Measurements from ENCODE around the gene TNIP2.
"Not testable (repeated sequence)": the region's sequence is repeated elsewhere in the genome, so short reads cannot be mapped to it uniquely, and the experiment has no call there.

Gene TNIP2

DNA sequence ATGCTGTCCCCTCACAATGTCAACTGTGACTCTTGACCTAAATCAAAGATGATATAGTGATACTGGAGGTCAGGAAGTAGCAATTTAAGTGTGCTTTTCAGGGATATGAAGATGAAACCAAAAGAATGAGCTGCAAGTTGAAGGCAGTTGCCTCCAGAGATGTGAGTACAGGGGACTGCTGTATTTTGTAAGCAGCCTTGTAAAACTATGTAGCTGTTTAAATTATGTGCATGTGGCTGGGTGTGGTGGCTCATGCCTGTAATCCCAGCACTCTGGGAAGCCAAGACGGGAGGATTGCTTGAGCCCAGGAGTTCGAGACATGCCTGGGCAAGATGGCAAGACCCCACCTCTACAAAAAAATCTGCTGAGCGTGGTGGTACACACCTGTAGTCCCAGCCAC is 15.1 kb upstream of the TNIP2 start:
- DNase-seq (ENCODE audit: low read depth), result no peak

DNA sequence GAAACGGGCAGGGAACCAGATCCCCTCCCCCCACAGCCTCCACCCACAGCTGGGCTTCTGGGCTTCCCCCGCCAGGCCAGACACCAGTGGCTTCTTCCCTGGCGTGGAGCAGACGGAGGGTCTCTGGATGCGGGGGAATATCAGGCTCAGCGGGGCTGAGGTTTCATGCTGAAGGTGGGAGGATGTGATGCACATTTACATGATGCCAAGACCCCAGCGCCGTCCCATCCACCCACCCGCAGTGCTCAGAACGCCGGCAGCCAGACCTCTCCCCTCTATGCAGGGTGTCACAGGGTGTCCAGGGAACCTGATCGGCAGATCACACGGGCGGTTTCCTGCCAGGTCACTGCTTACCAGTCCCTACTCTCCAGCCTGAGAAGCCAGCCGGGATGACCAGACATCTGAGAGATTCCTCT is 12.8 kb upstream of the TNIP2 start:
- DNase-seq (ENCODE audit: low read depth), result no peak

DNA sequence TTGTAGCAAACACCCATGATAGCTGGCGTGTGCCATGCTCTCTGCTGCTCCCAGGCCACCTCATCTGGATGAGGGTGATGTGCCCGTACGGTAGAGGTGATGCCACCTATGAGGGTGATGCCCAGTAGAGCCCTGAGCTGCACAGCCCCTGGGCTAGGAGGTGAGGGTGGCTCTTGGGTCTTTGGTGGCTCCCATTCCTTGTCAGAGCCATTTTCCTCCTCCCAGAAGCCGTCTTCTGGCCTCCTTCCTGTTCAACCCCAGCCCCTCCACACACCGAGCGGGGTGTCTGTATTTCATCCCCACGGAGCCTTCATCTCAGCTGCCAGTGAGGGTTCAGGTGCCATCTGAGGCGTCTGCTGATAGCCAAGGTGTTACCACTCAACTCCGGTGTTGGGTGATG is 12.0 kb upstream of the TNIP2 start:
- no peak for DNase-seq (ENCODE audit: low read depth)

DNA sequence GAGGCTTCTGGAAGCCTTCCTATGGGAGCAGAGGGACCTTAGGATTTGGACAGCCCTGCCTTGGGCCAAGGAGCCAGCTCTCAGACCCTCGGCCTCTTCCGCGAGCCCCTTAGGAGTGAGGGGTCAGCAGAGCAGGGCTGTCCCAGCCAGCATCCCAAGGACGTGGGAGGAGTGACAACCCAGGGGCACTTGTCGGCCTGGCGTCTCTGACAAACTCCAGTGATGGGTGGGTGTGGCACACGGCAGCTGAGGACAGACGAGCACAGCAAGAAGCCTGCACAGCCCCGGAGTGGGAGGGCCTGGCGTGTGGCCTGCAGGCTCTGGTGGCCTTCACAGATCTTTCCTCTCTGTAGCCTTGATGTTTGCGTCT is 11.6 kb upstream of the TNIP2 start:
- no peak for DNase-seq (ENCODE audit: low read depth)

DNA sequence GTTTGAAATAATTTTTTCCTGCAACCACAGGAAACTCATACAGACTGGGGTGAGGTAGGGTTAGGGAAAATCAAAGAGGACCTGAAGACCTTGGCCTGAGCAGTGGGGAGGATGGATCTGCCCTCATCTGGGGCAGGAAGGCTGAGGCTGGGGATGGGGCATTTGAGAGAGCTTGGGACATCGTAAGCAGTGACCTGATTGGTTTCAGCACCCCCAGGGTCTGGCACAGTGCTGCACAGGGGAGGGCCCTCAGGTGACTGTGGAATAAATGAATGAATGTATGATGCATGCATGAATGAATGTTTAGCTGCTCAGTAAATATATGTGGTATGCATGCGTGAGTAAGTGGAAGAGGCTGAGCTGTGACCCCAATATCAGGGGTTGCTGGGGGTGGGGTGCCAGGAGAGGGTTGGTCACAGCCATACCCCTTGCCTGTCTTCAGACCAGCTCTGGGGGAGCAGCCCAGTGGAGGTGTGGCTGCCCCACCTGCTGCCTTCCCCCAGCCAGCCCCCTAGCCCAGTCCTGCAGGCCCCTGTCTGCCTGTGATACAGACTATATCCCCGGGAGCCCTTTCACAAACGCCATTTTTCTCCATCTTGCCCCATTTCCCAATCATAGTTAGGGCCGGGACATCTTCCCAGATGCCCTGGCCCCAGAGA is 11.0 kb upstream of the TNIP2 start:
- DNase-seq (ENCODE audit: low read depth), result no peak

DNA sequence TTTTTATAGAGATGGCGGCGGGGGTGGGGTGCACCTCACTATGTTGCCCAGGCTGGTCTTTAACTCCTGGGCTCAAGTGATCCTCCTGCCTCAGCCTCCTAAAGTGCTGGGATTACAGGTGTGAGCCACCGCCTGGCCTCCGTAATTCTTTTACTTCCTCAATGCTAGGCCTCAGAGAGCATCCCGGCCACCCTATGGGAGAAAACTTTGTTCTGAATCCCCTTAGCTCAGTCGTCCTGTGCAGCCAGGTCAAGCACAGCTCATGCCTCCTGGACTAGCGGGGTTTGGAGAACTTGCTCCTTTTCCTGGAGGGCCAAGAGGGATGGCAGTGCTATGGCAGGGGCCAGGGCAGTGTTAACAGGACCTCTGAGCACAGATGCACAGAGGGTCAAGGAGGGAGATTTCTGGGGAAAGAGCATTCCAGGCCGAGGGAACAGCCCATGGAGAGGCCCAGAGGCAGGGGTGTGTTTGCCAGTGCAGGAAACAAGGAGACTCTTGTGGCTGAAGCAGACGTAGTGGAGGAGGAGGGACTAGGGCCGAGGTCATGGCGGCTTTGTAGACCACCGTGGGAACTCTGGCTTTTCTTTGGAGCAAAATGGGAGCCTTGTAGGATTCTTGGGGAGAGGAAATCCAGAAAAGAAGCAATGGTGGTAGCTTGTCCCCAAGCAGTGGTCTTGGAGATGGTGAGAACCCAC is 9.8 kb upstream of the TNIP2 start:
- no peak for DNase-seq (ENCODE audit: low read depth)

DNA sequence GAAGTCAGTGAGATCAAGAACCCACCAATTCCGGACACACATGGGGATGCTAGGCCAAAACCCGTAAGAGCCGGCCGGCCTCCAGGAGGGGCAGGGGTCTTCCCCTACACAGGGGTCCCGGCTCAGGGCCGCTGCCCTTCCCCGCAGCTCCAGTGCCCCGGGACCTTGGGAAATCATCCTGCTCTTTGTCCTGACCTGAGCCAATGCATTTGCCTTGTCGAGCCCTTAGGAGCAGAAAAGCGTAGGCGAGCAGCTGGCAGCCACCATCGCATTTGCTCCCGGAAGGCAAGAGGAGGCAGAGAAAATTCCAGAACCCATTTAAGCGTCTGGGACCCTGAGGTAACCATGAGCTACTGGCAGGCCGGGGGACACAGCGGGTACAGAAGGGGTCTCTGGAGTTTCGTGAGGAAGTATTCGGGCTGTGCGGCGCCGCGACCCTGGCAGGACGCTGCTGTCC is 7.4 kb upstream of the TNIP2 start:
- DNase-seq (ENCODE audit: low read depth), result no peak

DNA sequence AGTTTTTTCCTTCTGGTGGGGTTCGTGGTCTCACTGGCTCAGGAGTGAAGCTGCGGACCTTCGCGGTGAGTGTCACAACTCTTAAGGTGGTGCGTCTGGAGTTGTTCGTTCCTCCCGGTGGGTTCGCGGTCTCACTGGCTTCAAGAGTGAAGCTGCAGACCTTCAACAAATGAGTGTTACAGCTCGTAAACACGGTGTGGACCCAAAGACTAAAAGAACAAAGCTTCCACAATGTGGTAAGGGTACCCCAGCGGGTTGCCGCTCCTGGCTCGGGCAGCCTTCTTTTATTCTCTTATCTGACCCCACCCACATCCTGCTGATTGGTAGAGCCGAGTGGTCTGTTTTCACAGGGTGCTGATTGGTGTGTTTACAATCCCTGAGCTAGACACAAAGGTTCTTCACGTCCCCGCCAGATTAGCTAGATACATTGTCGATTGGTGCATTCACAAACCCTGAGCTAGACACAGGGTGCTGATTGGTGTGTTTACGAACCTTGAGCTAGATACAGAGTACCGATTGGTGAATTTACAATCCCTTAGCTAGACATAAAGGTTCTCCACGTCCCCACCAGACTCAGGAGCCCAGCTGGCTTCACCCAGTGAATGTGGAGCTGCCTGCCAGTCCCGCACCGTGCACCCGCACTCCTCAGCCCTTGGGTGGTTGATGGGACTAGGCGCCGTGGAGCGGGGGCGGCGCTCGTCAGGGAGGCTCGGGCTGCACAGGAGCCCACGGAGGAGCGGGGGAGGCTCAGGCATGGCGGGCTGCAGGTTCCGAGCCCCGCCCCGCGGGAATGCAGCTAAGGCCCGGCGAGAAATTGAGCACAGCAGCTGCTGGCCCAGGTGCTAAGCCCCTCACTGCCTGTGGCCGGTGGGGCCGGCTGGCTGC is 6.6 kb upstream of the TNIP2 start:
- DNase-seq (ENCODE audit: low read depth), result not testable (repeated sequence)

DNA sequence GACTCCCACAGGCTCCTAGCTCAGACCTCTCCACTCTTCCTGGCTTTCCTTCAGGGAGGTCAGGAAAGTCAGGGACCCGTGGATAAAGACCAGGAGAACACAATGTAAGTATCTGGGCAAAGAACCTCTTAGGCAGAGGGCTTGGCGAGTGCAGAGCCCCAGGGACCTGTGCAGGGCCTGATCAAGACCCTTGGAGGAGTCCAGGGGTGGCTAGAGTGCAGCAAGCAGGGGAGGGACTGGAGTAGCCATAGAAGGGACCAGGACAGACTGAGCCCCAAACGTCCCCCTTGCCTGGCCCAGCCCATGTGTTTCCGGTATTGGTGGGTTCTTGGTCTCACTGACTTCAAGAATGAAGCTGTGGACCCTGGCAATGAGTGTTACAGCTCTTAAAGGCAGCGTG is 5.9 kb upstream of the TNIP2 start:
- no peak for DNase-seq (ENCODE audit: low read depth)

DNA sequence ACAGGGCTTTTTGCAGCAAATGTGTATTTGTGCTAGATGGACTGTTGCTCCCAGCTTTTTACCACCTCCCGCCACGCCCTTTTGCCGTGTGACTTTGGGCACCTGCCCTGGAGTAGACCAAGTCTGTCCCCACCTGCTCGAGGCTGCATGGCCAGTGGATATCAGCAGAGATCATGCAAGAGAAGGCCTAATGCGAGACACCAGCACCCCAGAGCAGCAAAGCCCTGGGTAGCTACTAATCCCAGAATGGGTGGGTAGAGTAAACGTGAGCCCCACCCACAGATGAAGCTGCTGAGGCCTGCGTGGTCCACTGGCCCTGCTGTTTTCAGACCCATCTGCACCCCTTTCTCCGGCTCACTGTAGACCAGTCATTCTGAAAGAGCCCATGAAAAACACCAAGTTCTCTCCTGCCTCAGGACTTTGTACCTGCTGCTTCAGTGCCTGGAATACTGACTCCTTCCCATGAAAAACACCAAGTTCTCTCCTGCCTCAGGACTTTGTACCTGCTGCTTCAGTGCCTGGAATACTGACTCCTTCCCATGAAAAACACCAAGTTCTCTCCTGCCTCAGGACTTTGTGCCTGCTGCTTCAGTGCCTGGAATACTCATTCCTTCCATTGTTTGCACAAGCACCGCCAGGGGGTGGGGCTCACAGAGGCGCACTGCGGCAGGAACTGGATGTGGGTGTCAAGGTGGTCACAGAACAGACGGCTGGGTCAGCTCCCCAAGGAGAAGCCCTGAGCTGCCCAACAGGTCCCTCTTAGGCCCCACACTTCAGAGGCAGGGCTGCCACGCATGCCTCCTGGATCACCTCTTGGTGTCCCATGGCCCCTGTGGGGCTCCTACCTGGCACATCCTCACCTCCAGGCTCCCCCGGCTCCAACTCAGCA is 5.1 kb upstream of the TNIP2 start:
- DNase-seq (ENCODE audit: low read depth), result no peak

DNA sequence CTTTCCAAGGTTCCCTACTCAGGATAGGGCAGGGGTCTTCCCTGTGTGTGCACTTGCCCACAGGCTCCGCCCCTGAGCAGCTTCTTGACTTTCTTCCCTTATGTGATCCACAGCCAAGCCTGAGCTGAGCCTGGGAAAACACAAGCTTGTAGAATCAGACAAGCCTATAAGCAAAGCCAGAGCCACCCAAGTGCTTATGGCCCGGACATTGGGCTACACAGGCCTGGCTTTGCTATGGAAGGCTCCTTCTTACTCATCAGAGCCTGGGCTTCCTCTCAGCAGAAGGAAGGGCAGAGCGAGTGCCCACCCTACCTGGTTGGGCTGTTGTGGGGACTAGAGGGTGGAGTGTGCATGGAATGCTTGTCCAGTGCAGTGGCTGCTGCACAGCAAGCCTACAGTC is 1.3 kb upstream of the TNIP2 start:
- no peak for DNase-seq (ENCODE audit: low read depth)

DNA sequence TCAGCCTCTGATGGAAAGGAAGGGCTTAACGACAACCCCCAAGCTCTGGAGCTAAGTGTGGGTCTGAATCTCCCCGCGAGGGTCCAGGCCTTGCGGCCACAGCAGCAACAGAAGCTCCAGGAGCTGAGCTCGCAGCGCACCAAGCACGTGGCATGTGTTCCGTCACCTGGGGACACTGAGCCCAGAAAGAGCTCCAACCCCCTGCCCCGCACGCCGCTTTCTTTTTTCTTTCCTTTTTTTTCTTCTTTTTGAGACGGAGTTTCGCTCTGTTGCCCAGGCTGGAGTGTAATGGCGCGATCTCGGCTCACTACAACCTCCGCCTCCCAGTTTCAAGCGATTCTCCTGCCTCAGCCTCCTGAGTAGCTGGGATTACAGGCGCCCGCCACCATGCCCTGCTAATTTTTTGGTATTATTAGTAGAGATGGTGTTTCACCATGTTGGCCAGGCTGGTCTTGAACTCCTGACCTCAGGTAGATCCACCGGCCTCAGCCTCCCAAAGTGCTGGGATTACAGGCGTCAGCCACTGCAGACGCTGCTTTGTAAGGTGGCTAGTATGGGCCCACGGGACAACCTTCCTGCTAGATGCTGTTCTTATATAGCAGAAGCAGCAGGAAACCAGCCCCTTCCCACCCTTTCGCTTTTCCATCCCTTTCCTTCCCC is 685 bp upstream of the TNIP2 start:
- no peak for DNase-seq (ENCODE audit: low read depth)

DNA sequence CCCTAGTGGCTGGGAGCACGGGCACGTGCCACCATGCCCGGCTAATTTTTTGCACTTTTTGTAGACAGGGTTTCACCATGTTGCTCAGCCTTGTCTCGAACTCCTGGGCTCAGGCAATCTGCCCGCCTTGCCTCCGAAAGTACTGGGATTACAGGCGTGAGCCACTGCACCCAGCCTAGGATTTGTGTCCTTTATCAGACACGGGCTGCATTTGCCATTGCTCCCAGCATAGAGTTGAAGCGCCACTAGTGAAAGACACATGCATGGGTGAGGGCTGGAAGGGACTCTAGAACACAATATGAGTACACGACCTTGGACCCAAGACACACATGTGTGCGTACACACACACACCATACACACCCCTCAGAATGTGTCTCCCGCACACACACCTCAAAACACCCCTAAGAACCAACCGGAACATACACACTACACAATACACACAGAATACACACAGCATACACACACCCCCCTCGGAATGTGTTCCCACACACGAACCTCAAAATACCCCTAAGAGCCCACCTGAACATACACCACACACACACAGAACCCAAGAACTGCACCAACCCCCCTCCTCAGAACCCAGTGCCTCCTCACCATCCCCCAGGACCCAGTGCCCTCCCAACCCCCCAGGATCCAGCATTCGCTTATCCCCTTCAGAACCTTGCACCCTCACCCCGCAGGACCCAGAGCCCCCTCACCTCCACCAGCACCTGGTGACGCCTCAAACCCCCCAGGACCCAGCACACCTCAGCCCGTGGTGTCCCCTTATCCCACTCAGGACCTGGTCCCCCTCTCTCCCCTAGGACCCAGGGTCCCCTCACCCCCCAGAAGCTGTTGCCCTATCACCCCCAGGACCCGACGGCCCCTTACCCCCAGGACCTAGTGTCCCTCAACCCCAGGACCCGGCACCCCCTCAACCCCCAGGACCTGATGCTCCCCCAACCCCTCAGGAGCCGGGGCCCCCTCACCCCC is 1.0 kb downstream of the TNIP2 start:
- DNase-seq (ENCODE audit: low read depth), result no peak

DNA sequence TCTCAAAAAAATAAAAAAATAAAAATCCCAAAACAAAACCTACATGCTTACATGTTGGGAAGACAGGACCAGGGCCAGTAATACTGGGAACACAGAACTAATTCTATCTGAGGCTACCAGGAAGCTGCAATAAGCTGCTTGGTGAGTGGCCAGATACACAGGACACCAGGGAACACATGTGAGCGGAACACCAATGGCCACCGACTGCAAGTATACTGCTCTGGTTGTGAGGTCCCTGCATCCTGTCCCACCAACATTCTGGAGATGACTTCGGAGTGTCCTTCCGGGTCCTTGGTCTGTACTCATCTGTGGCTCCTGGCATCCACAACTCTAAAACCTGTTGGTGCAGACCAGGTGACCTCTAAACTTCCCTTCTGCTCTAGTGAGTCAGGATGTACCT is 2.7 kb downstream of the TNIP2 start:
- DNase-seq (ENCODE audit: low read depth), result no peak

DNA sequence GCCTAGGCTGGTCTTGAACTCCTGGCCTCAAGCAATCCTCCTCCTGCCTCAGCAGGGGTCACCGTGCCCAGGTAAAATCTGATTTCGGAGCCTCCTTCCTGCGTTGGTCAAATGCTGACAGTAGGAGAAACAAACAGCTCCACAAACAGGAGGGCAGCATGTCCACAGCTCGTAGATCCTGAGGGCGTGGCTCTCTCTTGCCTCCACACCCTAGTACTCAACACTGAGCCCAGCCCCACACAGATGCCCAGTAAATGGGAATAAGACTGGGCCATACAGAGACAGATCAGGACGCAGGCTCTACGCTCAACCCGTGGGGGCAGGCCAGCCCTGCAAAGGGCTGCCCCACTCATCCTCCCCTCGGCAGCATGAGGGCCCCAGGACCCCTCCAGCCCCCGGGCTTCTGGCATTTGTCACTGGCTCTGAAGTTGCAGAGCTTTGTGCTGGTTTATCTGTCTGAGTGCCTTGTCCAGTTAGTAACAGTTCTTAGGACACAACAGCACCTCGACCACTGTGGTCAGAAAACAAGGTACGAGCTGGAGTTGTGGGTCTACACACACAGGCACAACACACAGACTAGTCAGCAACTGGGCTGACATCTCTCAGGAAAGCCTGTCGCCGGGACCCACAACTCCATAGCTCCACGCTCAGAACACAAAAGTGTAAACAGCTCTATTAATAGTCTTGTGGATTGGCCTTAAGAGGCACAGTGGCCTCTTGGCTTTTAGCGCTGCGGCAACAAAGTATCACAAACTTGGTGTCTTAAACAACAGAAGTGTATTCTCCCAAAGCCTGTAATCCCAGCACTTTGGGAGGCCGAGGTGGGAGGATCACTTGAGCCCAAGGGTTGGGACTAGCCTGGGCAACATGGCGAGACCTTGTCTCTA is 5.2 kb downstream of the TNIP2 start:
- DNase-seq (ENCODE audit: low read depth), result no peak

DNA sequence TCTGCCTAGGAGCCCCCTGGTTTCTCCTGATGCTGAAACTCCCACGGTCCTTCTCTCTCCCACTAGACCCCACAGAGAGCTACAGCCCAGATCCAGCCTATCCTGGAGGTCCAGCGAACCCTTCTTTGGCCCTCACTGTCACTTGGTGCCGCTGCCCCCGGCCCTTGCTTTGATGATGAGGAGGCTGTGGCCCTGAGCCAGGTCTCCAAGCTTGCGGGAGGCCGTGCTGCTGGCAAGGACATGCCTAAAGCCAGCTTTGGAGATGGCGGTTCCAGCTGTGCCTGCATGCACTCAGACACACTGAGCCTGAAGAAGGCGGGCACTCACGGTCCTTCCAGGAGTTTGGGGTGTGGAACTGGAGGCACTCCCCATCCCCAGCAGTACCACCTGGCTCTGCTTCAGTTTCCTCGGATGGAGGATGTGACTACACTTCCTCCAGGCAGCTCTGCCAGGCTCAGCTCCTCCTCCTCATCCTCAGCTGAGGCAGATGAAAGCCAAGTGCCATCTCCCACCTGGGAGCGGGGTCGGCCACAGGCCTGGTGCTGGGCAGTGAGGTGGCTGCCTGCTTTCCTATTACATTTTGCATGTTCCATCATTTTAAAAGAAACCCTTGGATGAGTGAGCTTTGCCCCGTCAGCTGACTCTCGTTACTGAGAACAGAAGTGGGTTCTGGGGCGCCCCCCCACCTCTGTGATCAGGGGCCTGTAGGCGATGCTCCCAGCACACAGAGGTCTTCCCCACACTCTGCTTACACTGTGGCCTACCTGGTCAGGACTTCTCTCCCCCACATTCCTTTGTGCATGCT is 9.0 kb downstream of the TNIP2 start:
- DNase-seq (ENCODE audit: low read depth), result no peak

DNA sequence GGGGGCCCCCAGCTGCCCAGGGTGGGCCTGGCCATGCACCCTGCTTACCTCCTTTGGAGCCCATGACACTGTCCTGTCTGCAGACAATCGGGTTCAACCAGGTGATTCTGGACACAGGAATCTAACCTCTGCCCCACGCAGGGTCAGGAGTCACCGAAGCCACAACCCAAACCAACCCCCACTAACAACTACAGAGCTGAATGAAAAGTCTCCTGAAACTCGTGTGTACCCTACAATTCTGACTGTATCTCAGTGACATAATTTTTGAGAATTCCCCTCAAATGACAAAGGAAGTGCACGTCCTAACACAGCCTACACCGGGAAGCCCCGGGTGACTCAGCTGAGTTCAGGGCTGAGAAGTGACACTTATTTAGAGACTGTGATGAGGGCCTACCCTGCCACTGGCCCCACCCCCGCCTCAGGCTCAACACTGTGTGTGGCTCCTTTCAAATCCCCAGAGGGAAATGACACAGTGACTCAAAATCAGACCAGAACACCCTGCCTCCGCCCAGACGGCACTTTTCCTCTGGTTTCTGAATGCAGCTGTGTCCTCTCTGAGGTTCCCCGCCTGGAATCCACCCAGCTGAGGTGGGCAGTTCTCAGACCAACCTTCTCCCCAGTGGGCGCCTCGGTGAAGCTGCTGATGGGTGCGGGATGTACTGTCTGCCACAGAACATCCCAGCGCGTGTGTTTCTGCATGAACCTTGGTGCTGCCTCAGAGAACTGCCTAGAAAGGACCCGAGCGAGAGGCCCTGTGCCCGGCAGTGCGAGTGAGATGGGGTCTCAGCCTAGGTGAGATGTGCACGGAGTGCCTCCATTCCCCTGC is 9.9 kb downstream of the TNIP2 start:
- peak; percentile 87 for DNase-seq (ENCODE audit: low read depth)

All from stimulated activated CD4-positive, alpha-beta T cell treated with anti-CD3 and anti-CD28 coated beads, Interleukin-2, amount 100 ng/mL, for 4 hours (primary cell).